Endothelial cell of umbilical vein (primary cell): ENCODE results near the gene PTPRD.

Experiments
- CTCF ChIP-seq, 2 donors: IDR thresholded peaks; 1 replicate in 1 of 2; 2 replicates in 1 of 2; pipeline ENCODE4 v1.5.1; 2011; ENCODE audit warnings: low read length in 2 of 2, mild to moderate bottlenecking in 2 of 2, moderate library complexity in 2 of 2, control low read depth in 1 of 2, inconsistent platforms in 1 of 2, low read depth in 1 of 2; ENCODE audit not compliant: insufficient read depth in 1 of 2; ENCODE audit errors: extremely low read depth in 1 of 2
- EZH2 ChIP-seq: IDR thresholded peaks from 2 replicates; pipeline ENCODE4 v1.6.1; 2012; ENCODE audit warnings: borderline replicate concordance, low read depth, mild to moderate bottlenecking, moderate library complexity, low read length, inconsistent platforms; ENCODE audit not compliant: severe bottlenecking
- FOS ChIP-seq: IDR thresholded peaks from 2 replicates; pipeline ENCODE4 v1.6.1; 2011; ENCODE audit warnings: mild to moderate bottlenecking, low read length, moderate library complexity, borderline replicate concordance; ENCODE audit not compliant: insufficient read depth
- GATA2 ChIP-seq: IDR thresholded peaks from 2 replicates; pipeline ENCODE4 v1.7.0; 2011; ENCODE audit warnings: low read depth, mild to moderate bottlenecking, moderate library complexity, mixed read lengths, low read length; ENCODE audit not compliant: insufficient read length, insufficient read depth
- JUN ChIP-seq: IDR thresholded peaks from 2 replicates; pipeline ENCODE4 v1.6.1; 2011; ENCODE audit warnings: borderline replicate concordance, low read depth; ENCODE audit not compliant: insufficient read length, insufficient read depth
- MAX ChIP-seq: IDR thresholded peaks from 2 replicates; pipeline ENCODE4 v1.6.1; 2011; ENCODE audit not compliant: insufficient read depth, insufficient read length
- MYC ChIP-seq: IDR thresholded peaks from one replicate; pipeline ENCODE4 v1.6.1; 2011; ENCODE audit warnings: mild to moderate bottlenecking, low read depth, low read length
- POLR2A ChIP-seq: IDR thresholded peaks from 2 replicates; pipeline ENCODE4 v1.6.1; 2012; ENCODE audit warnings: low read depth, mild to moderate bottlenecking, control low read depth, low read length
- POLR2AphosphoS5 ChIP-seq: IDR thresholded peaks from 2 replicates; pipeline ENCODE4 v1.6.1; 2012; ENCODE audit warnings: low read depth, mild to moderate bottlenecking, control low read depth, low read length, moderate library complexity; ENCODE audit not compliant: insufficient read depth

DNA sequence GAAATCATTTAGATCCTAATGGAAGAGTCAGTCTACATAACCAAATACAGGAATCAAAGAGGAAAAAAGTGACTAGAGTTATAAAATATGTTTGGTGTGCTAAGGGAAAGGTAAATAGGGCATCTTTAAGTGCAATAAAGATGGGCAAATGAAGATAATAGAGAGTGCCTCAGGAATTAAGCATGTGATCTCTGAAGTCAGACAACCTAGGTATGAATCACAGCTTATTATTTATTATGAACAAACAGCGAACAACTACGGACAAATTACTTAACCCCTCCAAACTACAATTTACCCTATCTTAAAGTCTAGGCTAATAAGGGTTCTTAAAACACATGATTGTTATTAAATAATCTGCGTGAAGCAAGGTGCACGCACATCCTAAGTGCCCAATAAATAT, 1903.1 kb downstream of the PTPRD start:
- TF ChIP-seq CTCF (IDR thresholded peaks at IDR 0.05; ENCODE audit: extremely low read depth in 1 of 2, insufficient read depth in 1 of 2, low read depth in 1 of 2, low read length in 2 of 2) (no peak), MAX (no peak), EZH2 (no peak), POLR2AphosphoS5 (no peak), POLR2A (no peak), MYC (no peak), GATA2 (no peak), FOS (no peak), JUN (no peak)
